Stimulated activated CD8-positive, alpha-beta memory T cell treated with anti-CD3 and anti-CD28 coated beads, Interleukin-4, amount 100 ng/mL, for 1 hour (primary cell): ENCODE results near the gene ZNF414.

Experiments used
- DNase-seq, 2 donors: peaks; one replicate each; pipeline ENCODE4 v3.0.0-alpha.2; 2020; ENCODE audit warnings: low read depth in 2 of 2, low spot score in 1 of 2

The ZNF414 gene

DNA sequence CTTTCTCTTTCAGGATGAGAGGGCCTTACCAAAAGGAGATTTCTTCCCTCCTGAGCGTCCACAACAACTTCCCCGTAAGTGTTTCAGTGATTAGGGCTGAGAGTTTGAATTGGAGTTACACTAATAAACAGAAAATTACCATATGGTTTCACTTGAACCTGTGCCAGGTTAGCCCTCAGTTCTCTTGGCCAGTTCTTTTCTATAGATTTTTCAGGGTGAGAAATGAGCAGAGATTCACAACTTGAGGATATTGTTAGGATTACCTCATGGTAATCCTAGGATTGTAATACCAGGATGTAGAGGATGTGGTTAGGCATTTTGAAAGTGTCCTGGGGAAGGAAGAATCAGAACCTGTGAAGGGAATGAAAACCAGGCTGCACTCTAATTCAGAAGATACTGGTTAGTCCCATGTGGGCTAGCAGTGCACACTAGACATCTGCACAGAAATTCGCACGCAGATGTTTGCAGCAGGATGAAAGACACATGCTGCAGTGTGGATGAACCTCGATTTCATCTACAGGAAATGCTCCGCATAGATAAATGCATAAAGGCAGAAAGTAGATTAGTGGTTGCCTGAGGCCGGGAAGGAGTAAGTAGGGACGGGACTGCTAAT is 45.1 kb downstream of the ZNF414 start:
- DNase-seq: no peak

DNA sequence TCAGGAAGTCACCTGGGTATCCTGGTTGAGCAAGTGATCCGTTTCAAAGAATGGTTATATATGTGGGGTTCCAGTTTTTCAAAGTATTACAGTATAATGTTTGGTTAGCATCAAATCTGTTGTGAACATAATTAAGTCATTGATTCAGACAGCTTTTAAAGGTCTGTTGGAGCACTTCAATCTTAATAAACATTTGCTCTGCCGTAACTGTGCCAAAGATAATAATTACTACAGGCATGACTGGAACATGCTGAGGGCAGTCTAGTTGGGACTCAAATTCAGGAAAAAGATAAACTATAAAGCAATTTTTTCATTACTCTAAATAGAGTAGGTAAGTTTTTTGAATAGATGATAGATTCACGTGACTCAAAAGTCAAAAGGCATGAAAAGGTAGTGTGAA is 45.8 kb downstream of the ZNF414 start:
- DNase-seq: no peak

DNA sequence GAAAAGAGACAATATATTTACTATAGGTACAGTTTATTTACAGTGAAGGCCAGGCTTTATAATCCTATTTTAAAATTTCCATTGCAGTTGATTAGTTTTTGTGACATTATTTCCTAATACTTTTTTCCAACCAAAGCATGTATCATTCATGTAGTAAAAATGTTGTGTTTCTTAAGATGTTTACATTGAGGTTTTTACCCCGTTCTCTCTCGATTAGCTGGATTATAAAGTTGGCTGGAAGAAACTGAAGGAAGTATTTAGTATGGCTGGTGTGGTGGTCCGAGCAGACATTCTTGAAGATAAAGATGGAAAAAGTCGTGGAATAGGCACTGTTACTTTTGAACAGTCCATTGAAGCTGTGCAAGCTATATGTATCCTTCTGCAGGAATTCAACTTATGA is 47.9 kb downstream of the ZNF414 start:
- DNase-seq: no peak

DNA sequence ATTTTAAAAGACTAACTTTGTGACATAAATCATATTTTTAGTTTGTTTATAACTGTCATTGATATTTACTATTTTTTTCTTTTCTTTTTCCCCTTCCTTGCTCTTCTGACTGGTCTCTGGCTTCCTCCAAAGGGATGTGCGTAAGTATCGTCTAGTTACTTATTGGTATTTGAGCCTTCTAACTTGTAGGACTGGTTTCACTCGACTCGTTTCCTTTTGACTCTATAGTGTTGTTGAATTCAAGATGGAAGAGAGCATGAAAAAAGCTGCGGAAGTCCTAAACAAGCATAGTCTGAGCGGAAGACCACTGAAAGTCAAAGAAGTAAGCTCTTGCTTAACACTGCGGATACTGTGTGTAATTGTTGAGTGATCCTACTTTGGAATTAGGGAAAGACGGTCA is 50.6 kb downstream of the ZNF414 start:
- no peak for DNase-seq

DNA sequence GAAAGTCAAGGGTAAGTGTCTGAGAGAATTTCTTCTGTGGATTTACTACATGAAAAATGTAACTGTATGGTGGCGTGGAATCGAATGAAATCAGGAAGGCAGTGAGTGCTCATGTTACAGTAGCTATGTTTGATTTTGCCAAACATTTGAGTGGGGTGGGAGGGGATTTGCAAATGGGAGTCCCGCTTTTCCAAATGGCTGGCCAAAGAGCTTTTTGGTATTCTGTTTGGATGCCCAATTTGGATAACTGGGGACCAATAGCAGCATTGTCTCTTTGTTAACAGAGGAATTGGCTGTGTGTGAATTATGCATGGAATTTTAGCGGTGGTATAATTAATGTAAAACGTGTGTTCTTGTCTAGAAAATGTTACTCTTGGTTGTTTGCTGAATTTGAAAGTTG is 51.4 kb downstream of the ZNF414 start:
- DNase-seq: no peak

DNA sequence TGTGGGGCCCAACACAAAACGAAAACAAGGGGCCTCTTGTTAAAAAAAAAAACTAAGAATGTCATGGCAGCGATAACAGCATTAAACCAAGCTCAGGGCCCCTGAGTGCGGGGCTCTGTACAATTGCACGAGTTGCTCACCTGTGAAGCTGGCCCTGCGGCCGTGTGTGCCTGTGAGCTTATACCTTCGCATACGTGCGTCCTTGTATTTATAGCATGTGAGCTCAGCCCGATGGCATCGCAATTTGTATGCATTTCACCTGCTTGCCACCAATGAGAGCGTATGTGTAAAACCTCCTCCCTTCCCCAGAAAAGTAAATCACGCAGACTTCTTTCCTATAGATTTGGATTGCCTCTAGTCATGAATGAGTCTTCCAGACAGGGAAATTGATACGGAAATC is 52.1 kb downstream of the ZNF414 start:
- no peak for DNase-seq

DNA sequence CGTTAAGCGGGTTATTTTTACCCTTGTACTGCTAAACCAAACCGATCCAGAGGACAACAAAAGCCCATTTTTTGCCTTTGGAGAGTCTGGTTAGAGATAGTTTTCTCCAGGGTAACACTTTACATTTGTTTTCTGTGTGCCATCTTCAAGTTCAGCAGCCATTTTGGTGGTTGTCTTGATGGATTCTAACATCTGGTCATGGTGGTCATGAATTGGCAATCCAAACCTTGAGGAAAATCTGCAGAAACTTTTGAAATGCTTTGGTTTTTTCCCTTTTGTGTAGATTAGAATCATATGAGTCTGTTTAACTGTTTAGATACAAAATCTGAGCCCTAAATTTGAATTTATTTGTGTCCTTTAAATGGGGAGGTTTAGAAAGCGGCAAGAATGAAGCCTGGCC is 52.6 kb downstream of the ZNF414 start:
- no peak for DNase-seq

DNA sequence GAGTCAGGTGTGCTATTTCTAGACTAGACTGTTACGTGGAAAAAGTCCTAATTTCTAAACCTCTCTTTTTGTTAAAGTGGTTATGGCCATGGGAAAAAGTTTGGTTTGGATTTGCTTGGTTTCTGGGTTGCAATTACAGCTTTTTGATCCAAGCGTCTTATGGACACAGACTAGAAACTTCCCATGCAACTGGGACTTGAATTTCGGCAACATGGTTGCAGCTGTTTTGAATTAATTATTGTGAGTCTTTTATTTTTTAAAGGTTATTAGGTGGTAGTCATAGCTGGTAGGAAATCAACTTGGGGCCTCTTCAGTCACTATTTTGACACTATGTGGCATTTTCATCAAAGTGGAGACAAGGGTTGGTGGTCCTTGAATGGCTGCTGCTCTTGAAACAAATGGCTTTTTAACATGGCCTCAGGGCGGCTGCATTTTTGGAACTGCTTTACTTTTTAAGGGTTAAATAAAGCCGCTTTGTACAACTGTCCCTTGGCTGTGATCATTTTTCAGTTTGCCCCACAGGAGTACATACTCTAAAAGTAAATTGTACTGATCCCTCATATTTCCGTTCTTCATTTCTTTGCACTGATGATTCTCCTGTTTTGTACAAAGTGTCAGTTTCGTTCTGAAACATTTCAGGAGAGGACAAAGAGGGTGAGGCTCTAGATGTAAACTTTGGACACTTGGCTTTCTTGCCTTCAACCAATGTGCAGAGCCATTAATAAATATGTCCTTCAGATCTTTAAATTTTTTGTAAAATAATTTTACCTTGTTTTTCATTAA is 53.3 kb downstream of the ZNF414 start:
- DNase-seq: no peak
